Calu3 (cell line): Measurements from ENCODE around the gene RNF135. TPM values are rescaled to one million over a fixed set of nuclear protein-coding genes. Genes with fewer than 3 reads are reported as not detected.
"Not testable (repeated sequence)": the region's sequence is repeated elsewhere in the genome, so short reads cannot be mapped to it uniquely, and the experiment has no call there.

ENCODE experiments used
- BruUV-seq: library from RNA; stranded (reverse); fragments of 400-500 nt; replicated peaks from 2 replicates; lab custom pipeline; 2021; lab: Mats Ljungman, UMichigan
- CTCF ChIA-PET: fragments of 300-600 bp; sonication (Branson Sonifier 250); formaldehyde crosslinking; loops from one replicate; lab custom pipeline; 2022; ENCODE audit warnings: antibody characterized with exemption; lab: Charles Lee
- DNase-seq: peaks from one replicate; pipeline ENCODE4 v3.0.0; 2022
- H3K27ac Mint-ChIP-seq: one replicate; pipeline ENCODE4 v1.8.0; 2022; ENCODE audit warnings: mixed read lengths; ENCODE audit not compliant: unreplicated experiment
- H3K27me3 Mint-ChIP-seq: one replicate; pipeline ENCODE4 v1.8.0; 2022; ENCODE audit warnings: mixed read lengths; ENCODE audit not compliant: unreplicated experiment
- H3K36me3 Mint-ChIP-seq: one replicate; pipeline ENCODE4 v1.8.0; 2022; ENCODE audit warnings: mild to moderate bottlenecking, moderate library complexity, mixed read lengths; ENCODE audit not compliant: insufficient read depth, unreplicated experiment
- H3K4me1 Mint-ChIP-seq: one replicate; pipeline ENCODE4 v1.8.0; 2022; ENCODE audit warnings: mild to moderate bottlenecking, low read depth, mixed read lengths; ENCODE audit not compliant: unreplicated experiment
- H3K4me3 Mint-ChIP-seq: one replicate; pipeline ENCODE4 v1.8.0; 2022; ENCODE audit warnings: mild to moderate bottlenecking, low read depth, moderate library complexity, mixed read lengths; ENCODE audit not compliant: unreplicated experiment
- H3K9me3 Mint-ChIP-seq: one replicate; pipeline ENCODE4 v1.8.0; 2022; ENCODE audit warnings: low read depth, mixed read lengths; ENCODE audit not compliant: unreplicated experiment
- intact Hi-C: fragments of 100-400 bp; cut with micrococcal nuclease; formaldehyde crosslinking; loops from one replicate; pipeline ENCODE4 v1.10.0; 2022; ENCODE audit not compliant: unreplicated experiment
- total RNA-seq: library from RNA; stranded (reverse); gene quantifications from 2 replicates; pipeline ENCODE4 v1.2.3, GENCODE V29; 2022
- TF ChIP-seq, protein P1 (sequence below): fragments of 200-600 bp; IDR thresholded peaks from one replicate; pipeline ENCODE4 v1.8.0; 2022; ENCODE audit warnings: antibody characterized with exemption; ENCODE audit not compliant: unreplicated experiment

The RNF135 gene
- total RNA-seq, 1 experiment from 2014 or later = 7.5 TPM

DNA sequence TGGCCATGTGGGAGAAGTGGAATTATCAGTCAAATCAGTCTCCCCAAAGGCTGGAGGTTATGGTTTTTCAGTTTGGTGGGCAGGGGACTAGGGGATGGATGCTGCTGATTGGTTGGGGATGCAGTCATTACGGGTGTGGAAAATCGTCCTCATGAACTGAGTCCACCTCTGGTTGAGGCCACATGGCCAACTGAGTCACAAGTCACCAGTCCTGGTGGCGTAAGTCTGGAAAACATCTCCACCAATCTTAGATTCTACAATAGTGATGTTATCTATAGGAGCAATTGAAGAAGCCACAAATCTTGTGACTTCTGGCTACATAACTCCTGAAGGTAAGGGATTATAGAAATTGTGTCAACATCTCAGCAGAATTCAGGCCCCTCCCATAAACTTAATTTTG lies 5.2 kb upstream of the RNF135 start:
- no peak for DNase-seq
- BruUV-seq = no TSS peak
- CTCF ChIA-PET = no interaction called here
- Mint-ChIP-seq H3K4me3 (no peak overlapping the region), H3K27ac (no peak overlapping the region), H3K27me3 (no peaks in the 10 kb centered on the region), H3K4me1 (peaks cover 8% of the 10 kb centered on the region), H3K9me3 (no peaks in the 10 kb centered on the region), H3K36me3 (peaks cover 9% of the 10 kb centered on the region)
- TF ChIP-seq, protein P1, sequence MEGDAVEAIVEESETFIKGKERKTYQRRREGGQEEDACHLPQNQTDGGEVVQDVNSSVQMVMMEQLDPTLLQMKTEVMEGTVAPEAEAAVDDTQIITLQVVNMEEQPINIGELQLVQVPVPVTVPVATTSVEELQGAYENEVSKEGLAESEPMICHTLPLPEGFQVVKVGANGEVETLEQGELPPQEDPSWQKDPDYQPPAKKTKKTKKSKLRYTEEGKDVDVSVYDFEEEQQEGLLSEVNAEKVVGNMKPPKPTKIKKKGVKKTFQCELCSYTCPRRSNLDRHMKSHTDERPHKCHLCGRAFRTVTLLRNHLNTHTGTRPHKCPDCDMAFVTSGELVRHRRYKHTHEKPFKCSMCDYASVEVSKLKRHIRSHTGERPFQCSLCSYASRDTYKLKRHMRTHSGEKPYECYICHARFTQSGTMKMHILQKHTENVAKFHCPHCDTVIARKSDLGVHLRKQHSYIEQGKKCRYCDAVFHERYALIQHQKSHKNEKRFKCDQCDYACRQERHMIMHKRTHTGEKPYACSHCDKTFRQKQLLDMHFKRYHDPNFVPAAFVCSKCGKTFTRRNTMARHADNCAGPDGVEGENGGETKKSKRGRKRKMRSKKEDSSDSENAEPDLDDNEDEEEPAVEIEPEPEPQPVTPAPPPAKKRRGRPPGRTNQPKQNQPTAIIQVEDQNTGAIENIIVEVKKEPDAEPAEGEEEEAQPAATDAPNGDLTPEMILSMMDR = no peak
- intact Hi-C loops = no loop called here

DNA sequence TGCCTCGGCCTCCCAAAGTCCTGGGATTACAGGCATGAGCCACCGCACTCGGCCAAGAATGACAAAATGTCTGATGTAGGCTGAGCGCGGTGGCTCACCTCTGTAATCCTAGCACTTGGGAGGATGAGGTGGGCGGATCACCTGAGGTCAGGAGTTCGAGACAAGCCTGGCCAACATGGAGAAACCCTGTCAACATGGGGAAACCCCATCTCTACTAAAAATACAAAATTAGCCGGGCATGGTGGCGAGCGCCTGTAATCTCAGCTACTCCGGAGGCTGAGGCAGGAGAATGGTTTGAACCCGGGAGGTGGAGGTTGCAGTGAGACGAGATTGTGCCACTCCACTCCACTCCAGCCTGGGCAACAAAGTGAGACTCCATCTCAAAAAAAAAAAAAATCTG lies 2.9 kb upstream of the RNF135 start:
- H3K27me3 Mint-ChIP-seq = not testable (repeated sequence)

DNA sequence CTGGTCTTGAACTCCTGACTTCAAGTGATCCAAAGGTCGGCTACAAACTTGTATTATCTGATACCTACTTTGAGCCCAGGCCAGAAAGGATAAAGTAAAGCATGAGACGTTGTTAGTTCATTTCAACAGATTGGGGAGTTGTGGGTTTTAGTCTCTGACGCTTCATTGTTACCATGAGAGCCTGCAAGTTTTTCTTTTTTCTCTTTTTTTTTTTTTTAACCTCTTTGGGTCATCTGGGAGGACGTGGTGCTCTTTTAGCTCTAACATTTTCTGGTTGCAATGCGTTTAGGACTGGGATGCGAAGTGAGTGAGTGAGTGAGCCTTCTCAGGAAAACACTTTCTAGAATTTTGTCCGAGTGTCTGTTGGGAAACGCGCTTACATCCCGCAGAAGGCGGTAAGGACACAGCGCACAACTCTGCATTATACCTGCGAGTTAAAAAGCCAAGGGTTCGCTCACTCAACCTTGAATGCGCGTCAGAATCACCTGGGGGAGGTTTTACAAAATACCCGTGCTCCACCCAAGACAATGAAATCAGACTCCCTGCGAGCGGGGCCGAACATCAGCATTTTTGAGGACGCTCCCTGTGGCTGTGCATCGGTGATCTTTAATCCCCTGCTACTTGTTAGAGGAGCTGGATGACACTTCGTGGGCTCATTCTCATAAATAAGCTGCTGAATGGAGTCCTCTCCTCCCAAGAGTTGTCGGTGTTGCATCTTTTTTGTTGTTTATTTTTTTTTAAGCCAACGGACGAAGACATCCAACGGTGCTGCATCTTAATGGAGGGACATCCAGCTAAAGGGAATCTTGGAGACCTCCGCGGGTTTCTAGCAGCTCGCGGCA lies 629 bp upstream of the RNF135 start:
- H3K9me3 Mint-ChIP-seq = no peaks in the 10 kb centered on the region
- no peaks in the 10 kb centered on the region for H3K27me3 Mint-ChIP-seq
- H3K27ac Mint-ChIP-seq = peak overlapping the region; percentile 62
- intact Hi-C loops = no loop called here
- H3K36me3 Mint-ChIP-seq = peaks cover 35% of the 10 kb centered on the region
- H3K4me3 Mint-ChIP-seq = peak overlapping the region; percentile 80
- TF ChIP-seq, protein P1 = no peak
- CTCF ChIA-PET = interaction anchor here (1.0 kb wide), 1 partner anchor 98 kb away, joined by 3 read pairs; no protein-coding TSS in a partner anchor
- peak; percentile 4 for DNase-seq
- peaks cover 16% of the 10 kb centered on the region for H3K4me1 Mint-ChIP-seq
- TSS peak; percentile 52 for BruUV-seq

More for the DNA sequence above, 2.9 kb upstream of the RNF135 start:
- H3K9me3 Mint-ChIP-seq, H3K4me3 Mint-ChIP-seq, intact Hi-C loops, BruUV-seq, H3K27ac Mint-ChIP-seq, DNase-seq, CTCF ChIA-PET: not testable (repeated sequence)
- Mint-ChIP-seq H3K4me1 (peaks cover 16% of the 10 kb centered on the region), H3K36me3 (peaks cover 32% of the 10 kb centered on the region)

DNA sequence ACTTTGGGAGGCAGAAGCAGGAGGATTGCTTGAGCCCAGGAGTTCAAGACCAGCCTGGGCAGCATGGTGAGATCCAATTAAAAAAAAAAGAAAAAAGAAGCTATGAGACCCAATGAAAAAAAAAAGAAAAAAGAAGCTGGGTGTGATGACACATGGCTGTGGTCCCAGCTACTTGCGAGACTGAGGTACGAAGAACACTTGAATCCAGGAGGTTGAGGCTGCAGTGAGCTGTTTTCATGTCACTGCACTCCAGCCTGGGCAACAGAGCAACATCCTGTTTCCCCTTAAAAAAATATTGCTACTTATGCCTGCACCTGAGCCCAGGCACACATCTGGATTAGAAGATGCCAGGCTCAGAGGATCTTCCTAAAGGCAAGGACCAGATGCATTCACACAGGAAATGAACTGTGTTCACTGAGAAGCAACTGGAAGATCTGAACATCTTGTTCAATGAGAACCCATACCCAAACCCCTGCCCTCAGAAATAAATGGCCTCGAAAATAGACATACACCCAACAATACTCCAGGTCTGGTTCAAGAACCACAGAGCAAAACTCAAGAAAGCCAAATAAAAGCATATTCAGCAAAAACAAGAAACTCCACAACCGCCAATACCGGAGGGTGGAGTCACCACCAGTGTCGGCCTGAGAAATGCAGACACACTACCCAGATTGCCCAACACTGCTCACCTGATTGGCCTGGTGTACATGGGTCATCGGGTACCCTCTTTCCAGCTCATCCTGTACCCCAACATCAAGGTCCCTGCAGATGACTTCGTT lies 4.4 kb downstream of the RNF135 start:
- intact Hi-C loops = no loop called here
- Mint-ChIP-seq H3K27ac (no peak overlapping the region), H3K27me3 (no peaks in the 10 kb centered on the region), H3K9me3 (no peaks in the 10 kb centered on the region), H3K4me3 (no peak overlapping the region), H3K4me1 (peaks cover 11% of the 10 kb centered on the region), H3K36me3 (peaks cover 36% of the 10 kb centered on the region)
- no TSS peak for BruUV-seq
- TF ChIP-seq, protein P1 = no peak
- no peak for DNase-seq
- CTCF ChIA-PET = no interaction called here

DNA sequence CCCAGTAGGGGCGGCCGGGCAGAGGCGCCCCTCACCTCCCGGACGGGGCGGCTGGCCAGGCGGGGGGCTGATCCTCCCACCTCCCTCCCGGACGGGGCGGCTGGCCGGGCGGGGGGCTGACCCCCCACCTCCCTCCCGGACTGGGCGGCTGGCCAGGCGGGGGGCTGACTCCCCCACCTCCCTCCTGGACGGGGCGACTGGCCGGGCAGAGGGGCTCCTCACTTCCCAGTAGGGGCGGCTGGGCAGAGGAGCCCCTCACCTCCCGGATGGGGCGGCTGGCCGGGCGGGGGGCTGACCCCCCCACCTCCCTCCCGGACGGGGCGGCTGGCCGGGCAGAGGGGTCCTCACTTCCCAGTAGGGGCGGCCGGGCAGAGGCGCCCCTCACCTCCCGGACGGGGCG lies 9.1 kb downstream of the RNF135 start:
- CTCF ChIA-PET, BruUV-seq, intact Hi-C loops, H3K27ac Mint-ChIP-seq, DNase-seq, H3K27me3 Mint-ChIP-seq, H3K4me1 Mint-ChIP-seq, H3K36me3 Mint-ChIP-seq, H3K4me3 Mint-ChIP-seq, H3K9me3 Mint-ChIP-seq: not testable (repeated sequence)
